ENCODE measurements around the gene RANBP10.
A peak's percentile ranks its signal among the peaks of the same experiment; 100 is the strongest.
"Not testable (repeated sequence)": the region's sequence is repeated elsewhere in the genome, so short reads cannot be mapped to it uniquely, and the experiment has no call there.

Gene RANBP10

GRCh38 chr16:67841198-67841815 lies 34.9 kb upstream of the RANBP10 start:
- H3K4me2 ChIP-seq (ENCODE audit: insufficient read depth, low read length): peak overlapping the region; percentile 92
- H3K4me3 ChIP-seq (ENCODE audit: low read depth in 1 of 2, low read length in 2 of 2): peak overlapping the region in 1 of 2 experiments; percentile 71; a peak in 2 of 4 replicates
- DNase-seq (no peak), ATAC-seq (ENCODE audit: insufficient read depth, low read depth) (no peak)
- H2AFZ ChIP-seq (ENCODE audit: low read depth, low read length): peak overlapping the region; percentile 89
- TF ChIP-seq CTCF (IDR thresholded peaks at IDR 0.05; ENCODE audit: borderline replicate concordance, extremely low read depth, low read length, poor library complexity, severe bottlenecking) (no peak), EZH2 (IDR thresholded peaks at IDR 0.05; ENCODE audit: borderline replicate concordance, low read depth, low read length, severe bottlenecking) (no peak)
- no peaks in the 10 kb centered on the region for H3K27me3 ChIP-seq (ENCODE audit: insufficient read depth, low read length, poor library complexity)
- no peaks in the 10 kb centered on the region for H3K9me3 ChIP-seq (ENCODE audit: insufficient read depth, low read length, severe bottlenecking)
- peak overlapping the region; percentile 94 for H3K27ac ChIP-seq (ENCODE audit: low read length)
- H3K9ac ChIP-seq (ENCODE audit: low read depth, low read length): peak overlapping the region; percentile 62
- H3K79me2 ChIP-seq (ENCODE audit: insufficient read depth, low read length): peaks cover 39% of the 10 kb centered on the region
- peaks cover 17% of the 10 kb centered on the region for H3K36me3 ChIP-seq (ENCODE audit: insufficient read depth, low read length)
- H3K4me1 ChIP-seq (ENCODE audit: insufficient read depth, low read length): peaks cover 46% of the 10 kb centered on the region
- H4K20me1 ChIP-seq (ENCODE audit: insufficient read depth, low read length): peaks cover 21% of the 10 kb centered on the region

- Histone ChIP-seq H3K4me2 (ENCODE audit: insufficient read depth, low read length) (no peak overlapping the region), H3K9me3 (ENCODE audit: insufficient read depth, low read length, severe bottlenecking) (no peaks in the 10 kb centered on the region), H3K36me3 (ENCODE audit: insufficient read depth, low read length) (no peaks in the 10 kb centered on the region), H3K79me2 (ENCODE audit: insufficient read depth, low read length) (peaks cover 14% of the 10 kb centered on the region), H3K27me3 (ENCODE audit: insufficient read depth, low read length, poor library complexity) (no peaks in the 10 kb centered on the region), H2AFZ (ENCODE audit: low read depth, low read length) (no peak overlapping the region), H3K4me3 (ENCODE audit: low read depth in 1 of 2, low read length in 2 of 2) (no peak overlapping the region), H3K4me1 (ENCODE audit: insufficient read depth, low read length) (peaks cover 23% of the 10 kb centered on the region), H3K27ac (ENCODE audit: low read length) (no peak overlapping the region), H3K9ac (ENCODE audit: low read depth, low read length) (no peak overlapping the region), H4K20me1 (ENCODE audit: insufficient read depth, low read length) (peaks cover under 1% of the 10 kb centered on the region)
- no peak for TF ChIP-seq EZH2 (IDR thresholded peaks at IDR 0.05; ENCODE audit: borderline replicate concordance, low read depth, low read length, severe bottlenecking)
- DNase-seq (no peak), ATAC-seq (ENCODE audit: insufficient read depth, low read depth) (no peak)
These were observed 31.5 kb upstream of the RANBP10 start for GRCh38 chr16:67837811-67838210.

- not testable (repeated sequence) for ATAC-seq (ENCODE audit: insufficient read depth, low read depth); H3K4me2 ChIP-seq (ENCODE audit: insufficient read depth, low read length); H2AFZ ChIP-seq (ENCODE audit: low read depth, low read length); H3K4me3 ChIP-seq (ENCODE audit: low read depth in 1 of 2, low read length in 2 of 2); H3K9me3 ChIP-seq (ENCODE audit: insufficient read depth, low read length, severe bottlenecking); H3K9ac ChIP-seq (ENCODE audit: low read depth, low read length); H4K20me1 ChIP-seq (ENCODE audit: insufficient read depth, low read length); H3K27ac ChIP-seq (ENCODE audit: low read length); H3K27me3 ChIP-seq (ENCODE audit: insufficient read depth, low read length, poor library complexity); H3K36me3 ChIP-seq (ENCODE audit: insufficient read depth, low read length); DNase-seq
- peaks cover 15% of the 10 kb centered on the region for H3K79me2 ChIP-seq (ENCODE audit: insufficient read depth, low read length)
- H3K4me1 ChIP-seq (ENCODE audit: insufficient read depth, low read length): peaks cover 25% of the 10 kb centered on the region
These were observed 30.8 kb upstream of the RANBP10 start for GRCh38 chr16:67837190-67837589.

- Histone ChIP-seq H3K36me3 (ENCODE audit: insufficient read depth, low read length) (peaks cover 29% of the 10 kb centered on the region), H3K79me2 (ENCODE audit: insufficient read depth, low read length) (peaks cover 23% of the 10 kb centered on the region), H2AFZ (ENCODE audit: low read depth, low read length) (peak overlapping the region; percentile 85), H3K4me1 (ENCODE audit: insufficient read depth, low read length) (peaks cover 24% of the 10 kb centered on the region), H3K4me3 (ENCODE audit: low read depth in 1 of 2, low read length in 2 of 2) (peak overlapping the region; percentile 51 to 76; a peak in 3 of 4 replicates), H3K27me3 (ENCODE audit: insufficient read depth, low read length, poor library complexity) (no peaks in the 10 kb centered on the region), H3K4me2 (ENCODE audit: insufficient read depth, low read length) (peak overlapping the region; percentile 87), H3K9ac (ENCODE audit: low read depth, low read length) (peak overlapping the region; percentile 72), H3K9me3 (ENCODE audit: insufficient read depth, low read length, severe bottlenecking) (no peaks in the 10 kb centered on the region), H3K27ac (ENCODE audit: low read length) (peak overlapping the region; percentile 73), H4K20me1 (ENCODE audit: insufficient read depth, low read length) (no peaks in the 10 kb centered on the region; the same call in 1 of the 2 replicates)
- DNase-seq (no peak), ATAC-seq (ENCODE audit: insufficient read depth, low read depth) (no peak; the same call in 2 of the 3 replicates)
- no peak for TF ChIP-seq EZH2 (IDR thresholded peaks at IDR 0.05; ENCODE audit: borderline replicate concordance, low read depth, low read length, severe bottlenecking)
These were observed 27.9 kb upstream of the RANBP10 start for GRCh38 chr16:67834242-67834614.
